Astrocyte (in vitro differentiated cells and primary cell): ENCODE results near the gene LPCAT3. TPM values are rescaled to one million over a fixed set of nuclear protein-coding genes. Genes with fewer than 3 reads are reported as not detected.

ENCODE experiments used
- DNase-seq: peaks from one replicate; pipeline ENCODE4 v3.0.0-alpha.2; 2010; ENCODE audit warnings: low read depth
- FAIRE-seq: peaks from 2 replicates; lab custom pipeline; 2011; peaks lifted over from hg19 to GRCh38; lab: Jason Lieb, UNC
- H2AFZ ChIP-seq: 2 replicates; pipeline ENCODE4 v1.6.0; 2012; ENCODE audit warnings: low read depth, low read length, inconsistent platforms
- H3K27ac ChIP-seq: 2 replicates; pipeline ENCODE4 v1.5.1; 2011; ENCODE audit warnings: low read depth, low read length, inconsistent platforms
- H3K27me3 ChIP-seq: 2 replicates; pipeline ENCODE4 v1.6.0; 2011; ENCODE audit warnings: low read length, inconsistent platforms; ENCODE audit not compliant: insufficient read depth
- H3K36me3 ChIP-seq: 2 replicates; pipeline ENCODE4 v1.5.1; 2011; ENCODE audit warnings: low read length, inconsistent platforms; ENCODE audit not compliant: insufficient read depth
- H3K4me1 ChIP-seq: 2 replicates; pipeline ENCODE4 v1.5.1; 2011; ENCODE audit warnings: low read length, inconsistent platforms; ENCODE audit not compliant: insufficient read depth
- H3K4me2 ChIP-seq: 2 replicates; pipeline ENCODE4 v1.6.0; 2012; ENCODE audit warnings: low read length, inconsistent platforms
- H3K4me3 ChIP-seq: 2 replicates; pipeline ENCODE4 v1.5.1; 2011; ENCODE audit warnings: low read depth, mild to moderate bottlenecking, low read length, inconsistent platforms; ENCODE audit not compliant: insufficient read depth
- H3K79me2 ChIP-seq: 2 replicates; pipeline ENCODE4 v1.6.0; 2012; ENCODE audit warnings: mild to moderate bottlenecking, low read length, inconsistent platforms; ENCODE audit not compliant: insufficient read depth
- H3K9ac ChIP-seq: 2 replicates; pipeline ENCODE4 v1.6.0; 2012; ENCODE audit warnings: mild to moderate bottlenecking, low read length, inconsistent platforms
- H3K9me3 ChIP-seq: 2 replicates; pipeline ENCODE4 v1.5.1; 2012; ENCODE audit warnings: low read depth, mild to moderate bottlenecking, low read length, inconsistent platforms; ENCODE audit not compliant: insufficient read depth
- H4K20me1 ChIP-seq: 2 replicates; pipeline ENCODE4 v1.6.0; 2012; ENCODE audit warnings: low read length, inconsistent platforms; ENCODE audit not compliant: insufficient read depth
- H3K27ac Mint-ChIP-seq: one replicate; pipeline ENCODE4 v1.8.0; 2021; ENCODE audit warnings: mild to moderate bottlenecking, mixed read lengths; ENCODE audit not compliant: unreplicated experiment
- H3K27me3 Mint-ChIP-seq: one replicate; pipeline ENCODE4 v1.8.0; 2021; ENCODE audit warnings: low read depth, mixed read lengths; ENCODE audit not compliant: unreplicated experiment
- H3K36me3 Mint-ChIP-seq: one replicate; pipeline ENCODE4 v1.8.0; 2021; ENCODE audit warnings: low read depth, mixed read lengths; ENCODE audit not compliant: unreplicated experiment
- H3K4me1 Mint-ChIP-seq: one replicate; pipeline ENCODE4 v1.8.0; 2021; ENCODE audit warnings: low read depth, mixed read lengths; ENCODE audit not compliant: unreplicated experiment
- H3K4me3 Mint-ChIP-seq: one replicate; pipeline ENCODE4 v1.8.0; 2021; ENCODE audit warnings: mild to moderate bottlenecking, moderate library complexity, mixed read lengths; ENCODE audit not compliant: unreplicated experiment
- H3K9me3 Mint-ChIP-seq: one replicate; pipeline ENCODE4 v1.8.0; 2021; ENCODE audit warnings: mild to moderate bottlenecking, mixed read lengths; ENCODE audit not compliant: unreplicated experiment
- CTCF ChIP-seq: IDR thresholded peaks from 2 replicates; pipeline ENCODE4 v1.5.1; 2011; ENCODE audit warnings: low read depth, mild to moderate bottlenecking, inconsistent platforms, low read length, moderate library complexity; ENCODE audit not compliant: insufficient read depth
- EZH2 ChIP-seq: IDR thresholded peaks from 2 replicates; pipeline ENCODE4 v1.6.1; 2012; ENCODE audit warnings: mild to moderate bottlenecking, low read length, inconsistent platforms; ENCODE audit not compliant: insufficient read depth
- total RNA-seq: library from RNA; stranded (reverse); gene quantifications from 2 replicates; pipeline ENCODE4 v1.2.1, GENCODE V29; 2021

Gene LPCAT3
- total RNA-seq, 1 donor from 2014 or later, result 26.2 TPM

- Mint-ChIP-seq H3K9me3 (peaks cover 3% of the 10 kb centered on the region), H3K4me1 (peaks cover 22% of the 10 kb centered on the region), H3K27ac (peak overlapping the region; percentile 91), H3K36me3 (no peaks in the 10 kb centered on the region), H3K4me3 (peak overlapping the region; percentile 82), H3K27me3 (no peaks in the 10 kb centered on the region)
- Histone ChIP-seq H3K4me3 (peak overlapping the region; percentile 69), H3K27me3 (no peaks in the 10 kb centered on the region), H3K9me3 (no peaks in the 10 kb centered on the region), H3K4me2 (peak overlapping the region; percentile 94), H3K27ac (peak overlapping the region; percentile 86), H3K4me1 (peaks cover 26% of the 10 kb centered on the region), H3K9ac (peak overlapping the region; percentile 87), H2AFZ (peak overlapping the region; percentile 49), H4K20me1 (peaks cover 27% of the 10 kb centered on the region), H3K36me3 (peaks cover 7% of the 10 kb centered on the region), H3K79me2 (peaks cover 8% of the 10 kb centered on the region)
- DNase-seq (peak; percentile 87), FAIRE-seq (no peak)
- TF ChIP-seq EZH2 (no peak), CTCF (peak; percentile 69)
Measured at GRCh38 chr12:6944381-6945186, 73.7 kb downstream of the LPCAT3 start.

GRCh38 chr12:6943722-6944380 lies 74.4 kb downstream of the LPCAT3 start, which contains the start of the genes C12orf57 and RNU7-1:
TSS of gene C12orf57 (plus strand) at chr12:6944022. CDS start at chr12:6944122, 100 bp downstream.
TSS of gene RNU7-1 (plus strand) at chr12:6943816.
- Histone ChIP-seq H3K4me2 (peak within 1 kb of the TSS; percentile 94), H3K27ac (peak within 1 kb of the TSS; percentile 86), H3K4me3 (peak within 1 kb of the TSS; percentile 69), H4K20me1 (peaks cover 27% of the 10 kb centered on the region), H3K9me3 (no peaks in the 10 kb centered on the region), H3K4me1 (peaks cover 26% of the 10 kb centered on the region), H3K9ac (peak within 1 kb of the TSS; percentile 87), H3K36me3 (peaks cover 9% of the 10 kb centered on the region), H3K79me2 (peaks cover 12% of the 10 kb centered on the region), H2AFZ (peak within 1 kb of the TSS; percentile 49), H3K27me3 (no peaks in the 10 kb centered on the region)
- Mint-ChIP-seq H3K4me1 (peaks cover 22% of the 10 kb centered on the region), H3K27ac (peak within 1 kb of the TSS; percentile 91), H3K27me3 (no peaks in the 10 kb centered on the region), H3K36me3 (peaks cover 3% of the 10 kb centered on the region), H3K4me3 (peak within 1 kb of the TSS; percentile 82), H3K9me3 (peaks cover 3% of the 10 kb centered on the region)
- no peak for FAIRE-seq
- TF ChIP-seq EZH2, result no peak
- TF ChIP-seq CTCF, result no peak
- peak; percentile 84 for DNase-seq
